ENCODE measurements around the gene RAPGEF1.

RAPGEF1 gene

DNA sequence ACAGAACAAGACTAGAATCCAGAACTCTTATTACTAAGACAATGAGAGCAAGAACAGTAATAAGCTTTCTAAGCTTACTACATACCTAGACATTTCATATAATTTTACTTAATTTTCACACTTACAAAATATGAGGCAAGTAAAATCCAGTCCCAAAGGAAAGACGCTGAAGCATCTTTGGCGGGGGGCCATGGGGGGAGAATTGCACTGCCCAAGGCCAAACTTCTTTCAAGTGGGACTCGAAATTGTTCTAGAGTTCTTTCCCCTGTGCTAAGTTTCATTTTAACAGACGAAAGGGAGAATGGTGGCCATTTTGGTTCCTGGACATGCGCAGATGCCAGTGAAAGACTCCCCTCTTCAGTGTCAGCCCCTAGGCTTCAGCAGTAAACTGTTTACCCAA lies 122.3 kb downstream of the RAPGEF1 start:
- no peak for DNase-seq
- no peaks in the 10 kb centered on the region for H3K79me1 ChIP-seq (ENCODE audit: low read length)
- peaks cover 3% of the 10 kb centered on the region for H3K36me3 ChIP-seq (ENCODE audit: control insufficient read depth, insufficient read depth, low read length)
- H2BK5ac ChIP-seq (ENCODE audit: low read length) = no peak overlapping the region
- H3K18ac ChIP-seq (ENCODE audit: low read length) = no peak overlapping the region
- H3K56ac ChIP-seq (ENCODE audit: low read length) = no peak overlapping the region
- peaks cover 3% of the 10 kb centered on the region for H3K4me1 ChIP-seq (ENCODE audit: control insufficient read depth, low read depth, low read length)
- H2BK120ac ChIP-seq (ENCODE audit: low read depth, low read length) = no peak overlapping the region
- H2BK15ac ChIP-seq (replicated peaks; ENCODE audit: low read depth) = no peak overlapping the region
- no peaks in the 10 kb centered on the region for H3K27me3 ChIP-seq (ENCODE audit: insufficient read depth, low read length, poor library complexity)
- H3K27ac ChIP-seq (ENCODE audit: low read depth, low read length) = no peak overlapping the region
- no peak overlapping the region for H3K4ac ChIP-seq (ENCODE audit: low read depth, low read length)
- H3K23ac ChIP-seq (ENCODE audit: low read length) = no peak overlapping the region
- H3K4me2 ChIP-seq (ENCODE audit: low read length) = no peak overlapping the region
- no peak overlapping the region for H2AK5ac ChIP-seq (ENCODE audit: low read length)
- no CpG with 5 or more reads among the region's 5 CpGs for WGBS (ENCODE audit: extremely low coverage, insufficient coverage, low lambda C conversion rate)
- no peak overlapping the region for H3K4me3 ChIP-seq (ENCODE audit: low read length)
- H3K79me2 ChIP-seq (ENCODE audit: control insufficient read depth, insufficient read depth, low read length) = no peaks in the 10 kb centered on the region
- no peak overlapping the region for H4K8ac ChIP-seq (ENCODE audit: low read depth, low read length)
- no peak overlapping the region for H4K5ac ChIP-seq (ENCODE audit: low read length)
- no peak overlapping the region for H3K9ac ChIP-seq (ENCODE audit: low read length)

- WGBS (ENCODE audit: extremely low coverage, insufficient coverage, low lambda C conversion rate) = no CpG with 5 or more reads among the region's 10 CpGs
- DNase-seq = no peak
- peaks cover 3% of the 10 kb centered on the region for H3K36me3 ChIP-seq (ENCODE audit: control insufficient read depth, insufficient read depth, low read length)
- H2BK120ac ChIP-seq (ENCODE audit: low read depth, low read length) = no peak overlapping the region
- no peak overlapping the region for H3K4me2 ChIP-seq (ENCODE audit: low read length)
- no peak overlapping the region for H3K9ac ChIP-seq (ENCODE audit: low read length)
- no peaks in the 10 kb centered on the region for H3K79me2 ChIP-seq (ENCODE audit: control insufficient read depth, insufficient read depth, low read length)
- no peak overlapping the region for H3K27ac ChIP-seq (ENCODE audit: low read depth, low read length)
- no peak overlapping the region for H3K18ac ChIP-seq (ENCODE audit: low read length)
- H2BK15ac ChIP-seq (replicated peaks; ENCODE audit: low read depth) = no peak overlapping the region
- no peak overlapping the region for H3K4me3 ChIP-seq (ENCODE audit: low read length)
- H3K4me1 ChIP-seq (ENCODE audit: control insufficient read depth, low read depth, low read length) = peaks cover 3% of the 10 kb centered on the region
- no peak overlapping the region for H2BK5ac ChIP-seq (ENCODE audit: low read length)
- no peak overlapping the region for H3K56ac ChIP-seq (ENCODE audit: low read length)
- H3K23ac ChIP-seq (ENCODE audit: low read length) = no peak overlapping the region
- no peak overlapping the region for H4K8ac ChIP-seq (ENCODE audit: low read depth, low read length)
- no peak overlapping the region for H3K4ac ChIP-seq (ENCODE audit: low read depth, low read length)
- no peak overlapping the region for H2AK5ac ChIP-seq (ENCODE audit: low read length)
- H3K27me3 ChIP-seq (ENCODE audit: insufficient read depth, low read length, poor library complexity) = no peaks in the 10 kb centered on the region
- H4K5ac ChIP-seq (ENCODE audit: low read length) = no peak overlapping the region
- H3K79me1 ChIP-seq (ENCODE audit: low read length) = no peaks in the 10 kb centered on the region
Observed at GRCh38 chr9:131616983-131617604, 122.8 kb downstream of the RAPGEF1 start.

DNA sequence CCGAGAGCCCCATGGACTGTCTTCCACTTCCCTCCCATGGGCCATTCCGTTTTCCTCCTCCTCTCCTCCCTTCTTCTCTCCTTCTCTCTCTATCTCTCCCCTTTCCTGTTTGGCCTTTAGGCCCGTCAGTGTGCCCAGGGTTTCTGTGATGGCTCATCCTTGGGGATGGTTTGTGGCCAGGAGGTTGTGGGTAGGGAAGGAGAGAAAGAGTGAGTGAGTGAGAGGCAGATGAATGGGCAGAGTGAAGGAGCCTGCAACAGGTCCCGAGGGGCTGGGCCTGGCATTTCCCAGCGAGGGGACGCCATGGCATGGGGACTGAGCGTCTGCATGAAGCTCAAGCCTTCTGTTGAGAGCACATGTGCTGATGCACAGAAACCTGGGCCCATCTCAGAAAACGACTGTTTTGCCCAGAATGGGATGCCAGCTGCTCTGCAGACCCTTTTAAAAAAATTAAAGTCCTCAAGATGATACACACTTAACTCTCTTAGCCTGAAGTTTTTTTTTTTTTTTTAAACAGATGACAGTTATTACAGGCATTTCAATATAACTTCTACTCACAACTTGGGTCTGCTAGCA lies 125.4 kb downstream of the RAPGEF1 start:
- H3K18ac ChIP-seq (ENCODE audit: low read length) = no peak overlapping the region
- DNase-seq = no peak
- H3K27me3 ChIP-seq (ENCODE audit: insufficient read depth, low read length, poor library complexity) = no peaks in the 10 kb centered on the region
- H3K4ac ChIP-seq (ENCODE audit: low read depth, low read length) = no peak overlapping the region
- H3K4me3 ChIP-seq (ENCODE audit: low read length) = no peak overlapping the region
- no peak overlapping the region for H2BK120ac ChIP-seq (ENCODE audit: low read depth, low read length)
- no peaks in the 10 kb centered on the region for H3K79me1 ChIP-seq (ENCODE audit: low read length)
- H2AK5ac ChIP-seq (ENCODE audit: low read length) = no peak overlapping the region
- H4K5ac ChIP-seq (ENCODE audit: low read length) = no peak overlapping the region
- no peak overlapping the region for H3K4me2 ChIP-seq (ENCODE audit: low read length)
- no peak overlapping the region for H3K56ac ChIP-seq (ENCODE audit: low read length)
- no peak overlapping the region for H3K27ac ChIP-seq (ENCODE audit: low read depth, low read length)
- H2BK5ac ChIP-seq (ENCODE audit: low read length) = no peak overlapping the region
- H3K4me1 ChIP-seq (ENCODE audit: control insufficient read depth, low read depth, low read length) = peaks cover 3% of the 10 kb centered on the region
- H3K23ac ChIP-seq (ENCODE audit: low read length) = no peak overlapping the region
- H4K8ac ChIP-seq (ENCODE audit: low read depth, low read length) = no peak overlapping the region
- H3K9ac ChIP-seq (ENCODE audit: low read length) = no peak overlapping the region
- no peak overlapping the region for H2BK15ac ChIP-seq (replicated peaks; ENCODE audit: low read depth)
- WGBS (ENCODE audit: extremely low coverage, insufficient coverage, low lambda C conversion rate) = no CpG with 5 or more reads among the region's 8 CpGs
- no peaks in the 10 kb centered on the region for H3K79me2 ChIP-seq (ENCODE audit: control insufficient read depth, insufficient read depth, low read length)
- no peaks in the 10 kb centered on the region for H3K36me3 ChIP-seq (ENCODE audit: control insufficient read depth, insufficient read depth, low read length)

DNA sequence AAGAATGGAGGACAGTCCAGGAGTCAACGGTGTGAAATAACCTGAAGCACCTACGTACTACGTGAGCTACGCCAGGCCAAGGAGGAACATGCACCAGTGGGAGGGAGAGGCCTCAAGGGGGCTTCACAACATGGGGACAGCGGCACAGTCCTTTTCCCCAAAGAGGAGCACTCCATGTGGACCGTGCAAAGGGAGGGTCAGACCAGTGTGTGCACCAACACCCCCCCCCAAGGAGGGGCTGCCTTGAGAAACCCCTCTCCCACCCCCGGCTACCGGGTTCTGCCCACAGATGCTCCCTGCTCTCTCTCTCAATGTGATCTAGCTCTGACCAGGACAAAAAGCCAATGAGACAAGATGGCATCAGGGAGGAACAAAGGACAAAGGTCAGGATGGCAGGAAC lies 126.0 kb downstream of the RAPGEF1 start:
- no peak overlapping the region for H3K4me3 ChIP-seq (ENCODE audit: low read length)
- no peak overlapping the region for H2BK15ac ChIP-seq (replicated peaks; ENCODE audit: low read depth)
- peaks cover 6% of the 10 kb centered on the region for H3K4me1 ChIP-seq (ENCODE audit: control insufficient read depth, low read depth, low read length)
- H2BK5ac ChIP-seq (ENCODE audit: low read length) = no peak overlapping the region
- no peak for DNase-seq
- H3K4ac ChIP-seq (ENCODE audit: low read depth, low read length) = no peak overlapping the region
- H3K9ac ChIP-seq (ENCODE audit: low read length) = no peak overlapping the region
- no peaks in the 10 kb centered on the region for H3K79me2 ChIP-seq (ENCODE audit: control insufficient read depth, insufficient read depth, low read length)
- H3K18ac ChIP-seq (ENCODE audit: low read length) = no peak overlapping the region
- H2BK120ac ChIP-seq (ENCODE audit: low read depth, low read length) = no peak overlapping the region
- H3K27me3 ChIP-seq (ENCODE audit: insufficient read depth, low read length, poor library complexity) = no peaks in the 10 kb centered on the region
- H3K36me3 ChIP-seq (ENCODE audit: control insufficient read depth, insufficient read depth, low read length) = no peaks in the 10 kb centered on the region
- no peak overlapping the region for H3K56ac ChIP-seq (ENCODE audit: low read length)
- H4K8ac ChIP-seq (ENCODE audit: low read depth, low read length) = no peak overlapping the region
- H3K23ac ChIP-seq (ENCODE audit: low read length) = no peak overlapping the region
- no peak overlapping the region for H3K4me2 ChIP-seq (ENCODE audit: low read length)
- no CpG with 5 or more reads among the region's 8 CpGs for WGBS (ENCODE audit: extremely low coverage, insufficient coverage, low lambda C conversion rate)
- no peak overlapping the region for H4K5ac ChIP-seq (ENCODE audit: low read length)
- H2AK5ac ChIP-seq (ENCODE audit: low read length) = no peak overlapping the region
- no peaks in the 10 kb centered on the region for H3K79me1 ChIP-seq (ENCODE audit: low read length)
- no peak overlapping the region for H3K27ac ChIP-seq (ENCODE audit: low read depth, low read length)

DNA sequence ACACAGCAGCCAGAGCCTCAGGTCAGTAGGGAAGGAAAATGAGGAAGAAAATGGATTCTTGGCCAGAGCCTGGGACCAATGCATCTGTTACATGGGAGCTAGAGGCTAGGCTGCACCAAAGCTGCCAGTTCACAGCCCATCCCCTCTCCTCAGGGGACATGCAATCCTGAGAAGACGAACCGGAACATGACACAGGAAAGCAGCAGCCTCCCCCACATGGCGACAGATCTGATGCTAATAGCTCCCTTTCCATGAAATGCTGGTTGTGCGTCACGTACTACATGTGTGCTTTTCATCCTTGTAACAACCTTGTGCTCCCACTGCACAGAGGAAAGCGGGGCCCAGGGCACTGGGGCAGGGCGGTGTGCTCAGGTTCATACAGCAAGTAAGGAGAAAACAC lies 127.0 kb downstream of the RAPGEF1 start:
- peaks cover 13% of the 10 kb centered on the region for H3K4me1 ChIP-seq (ENCODE audit: control insufficient read depth, low read depth, low read length)
- H3K23ac ChIP-seq (ENCODE audit: low read length) = no peak overlapping the region
- no peaks in the 10 kb centered on the region for H3K36me3 ChIP-seq (ENCODE audit: control insufficient read depth, insufficient read depth, low read length)
- H3K18ac ChIP-seq (ENCODE audit: low read length) = no peak overlapping the region
- WGBS (ENCODE audit: extremely low coverage, insufficient coverage, low lambda C conversion rate) = no CpG with 5 or more reads among the region's 7 CpGs
- peak; percentile 47 for DNase-seq
- H3K79me2 ChIP-seq (ENCODE audit: control insufficient read depth, insufficient read depth, low read length) = no peaks in the 10 kb centered on the region
- no peak overlapping the region for H3K56ac ChIP-seq (ENCODE audit: low read length)
- no peak overlapping the region for H3K4me2 ChIP-seq (ENCODE audit: low read length)
- H2BK15ac ChIP-seq (replicated peaks; ENCODE audit: low read depth) = no peak overlapping the region
- no peak overlapping the region for H3K4ac ChIP-seq (ENCODE audit: low read depth, low read length)
- H3K9ac ChIP-seq (ENCODE audit: low read length) = no peak overlapping the region
- H3K4me3 ChIP-seq (ENCODE audit: low read length) = no peak overlapping the region
- no peak overlapping the region for H4K5ac ChIP-seq (ENCODE audit: low read length)
- no peak overlapping the region for H3K27ac ChIP-seq (ENCODE audit: low read depth, low read length)
- no peak overlapping the region for H2AK5ac ChIP-seq (ENCODE audit: low read length)
- no peaks in the 10 kb centered on the region for H3K79me1 ChIP-seq (ENCODE audit: low read length)
- no peaks in the 10 kb centered on the region for H3K27me3 ChIP-seq (ENCODE audit: insufficient read depth, low read length, poor library complexity)
- no peak overlapping the region for H4K8ac ChIP-seq (ENCODE audit: low read depth, low read length)
- H2BK120ac ChIP-seq (ENCODE audit: low read depth, low read length) = no peak overlapping the region
- H2BK5ac ChIP-seq (ENCODE audit: low read length) = no peak overlapping the region
